H9 (cell line): ENCODE results near the gene DCAF11. TPM values are rescaled to one million over a fixed set of nuclear protein-coding genes. Genes with fewer than 3 reads are reported as not detected.
A peak's percentile ranks its signal among the peaks of the same experiment; 100 is the strongest.

ENCODE experiments used
- DNase-seq: peaks from one replicate; pipeline ENCODE4 v3.0.0-alpha.2; 2017
- H2AFZ ChIP-seq: one replicate; pipeline ENCODE4 v1.6.1; 2013; ENCODE audit warnings: mild to moderate bottlenecking, low read length, control low read depth, moderate library complexity
- H2AK5ac ChIP-seq: 2 replicates; pipeline ENCODE4 v1.6.1; 2013; ENCODE audit warnings: low read length, control low read depth, mixed read lengths; ENCODE audit not compliant: insufficient read length
- H2BK120ac ChIP-seq: one replicate; pipeline ENCODE4 v1.6.1; 2013; ENCODE audit warnings: low read depth, mild to moderate bottlenecking, low read length, control low read depth, inconsistent platforms; ENCODE audit not compliant: poor library complexity, severe bottlenecking
- H2BK12ac ChIP-seq: 2 replicates; pipeline ENCODE4 v1.6.1; 2013; ENCODE audit warnings: low read length, control low read depth, mixed read lengths, low read depth; ENCODE audit not compliant: insufficient read length
- H2BK15ac ChIP-seq: 2 replicates; pipeline ENCODE4 v1.6.1; 2013; ENCODE audit warnings: low read depth, low read length, control low read depth
- H2BK20ac ChIP-seq: one replicate; pipeline ENCODE4 v1.6.1; 2013; ENCODE audit warnings: low read depth, mild to moderate bottlenecking, low read length, control low read depth, inconsistent platforms; ENCODE audit not compliant: poor library complexity, severe bottlenecking
- H2BK5ac ChIP-seq: 2 replicates; pipeline ENCODE4 v1.6.1; 2013; ENCODE audit warnings: low read length, control low read depth, mixed read lengths; ENCODE audit not compliant: insufficient read length
- H3K14ac ChIP-seq: 2 replicates; pipeline ENCODE4 v1.6.1; 2013; ENCODE audit warnings: low read length, control low read depth; ENCODE audit not compliant: insufficient read depth
- H3K18ac ChIP-seq: 2 replicates; pipeline ENCODE4 v1.6.1; 2013; ENCODE audit warnings: low read depth, mild to moderate bottlenecking, mixed read lengths, low read length, control low read depth; ENCODE audit not compliant: insufficient read length
- H3K23ac ChIP-seq: 2 replicates; pipeline ENCODE4 v1.6.1; 2013; ENCODE audit warnings: low read length, control low read depth, mixed read lengths, low read depth; ENCODE audit not compliant: insufficient read length
- H3K23me2 ChIP-seq: 2 replicates; pipeline ENCODE4 v1.6.1; 2013; ENCODE audit warnings: low read depth, mild to moderate bottlenecking, mixed read lengths, low read length, control low read depth; ENCODE audit not compliant: insufficient read length, poor library complexity, severe bottlenecking
- H3K27ac ChIP-seq: 2 replicates; pipeline ENCODE4 v1.5.1; 2013; ENCODE audit warnings: low read length, control low read depth, mixed read lengths, low read depth; ENCODE audit not compliant: insufficient read length
- H3K27me3 ChIP-seq: 2 replicates; pipeline ENCODE4 v1.6.1; 2013; ENCODE audit warnings: low read length, control low read depth, inconsistent platforms; ENCODE audit not compliant: insufficient read depth
- H3K4ac ChIP-seq: 2 replicates; pipeline ENCODE4 v1.6.1; 2013; ENCODE audit warnings: low read depth, mild to moderate bottlenecking, control low read depth, inconsistent platforms, low read length, moderate library complexity
- H3K4me1 ChIP-seq: 2 replicates; pipeline ENCODE4 v1.6.1; 2013; ENCODE audit warnings: low read length, control low read depth, inconsistent platforms; ENCODE audit not compliant: insufficient read depth
- H3K4me2 ChIP-seq: 2 replicates; pipeline ENCODE4 v1.6.1; 2013; ENCODE audit warnings: low read length, control low read depth, mixed read lengths; ENCODE audit not compliant: insufficient read length, insufficient read depth
- H3K56ac ChIP-seq: 2 replicates; pipeline ENCODE4 v1.6.1; 2013; ENCODE audit warnings: low read depth, mild to moderate bottlenecking, mixed read lengths, low read length, control low read depth; ENCODE audit not compliant: insufficient read length
- H3K79me1 ChIP-seq: 2 replicates; pipeline ENCODE4 v1.6.1; 2013; ENCODE audit warnings: low read depth, mild to moderate bottlenecking, moderate library complexity, low read length, control low read depth, inconsistent platforms; ENCODE audit not compliant: insufficient read depth, poor library complexity, severe bottlenecking
- H3K79me2 ChIP-seq: 2 replicates; pipeline ENCODE4 v1.6.1; 2013; ENCODE audit warnings: low read length, control low read depth, inconsistent platforms; ENCODE audit not compliant: insufficient read depth
- H3K9ac ChIP-seq: 2 replicates; pipeline ENCODE4 v1.6.1; 2013; ENCODE audit warnings: low read length, control low read depth, mixed read lengths; ENCODE audit not compliant: insufficient read length; ENCODE audit errors: extremely low read depth
- H3K9me3 ChIP-seq: one replicate; pipeline ENCODE4 v1.6.1; 2013; ENCODE audit warnings: low read depth, low read length, inconsistent platforms; ENCODE audit not compliant: control insufficient read depth
- H3T11ph ChIP-seq: one replicate; pipeline ENCODE4 v1.6.1; 2013; ENCODE audit warnings: mild to moderate bottlenecking, low read length, control low read depth, inconsistent platforms
- H4K20me1 ChIP-seq: one replicate; pipeline ENCODE4 v1.6.1; 2013; ENCODE audit not compliant: control insufficient read depth, insufficient read length, insufficient read depth
- H4K5ac ChIP-seq: 2 replicates; pipeline ENCODE4 v1.6.1; 2013; ENCODE audit warnings: low read depth, mild to moderate bottlenecking, mixed read lengths, low read length, control low read depth; ENCODE audit not compliant: insufficient read length
- H4K8ac ChIP-seq: replicated peaks from 2 replicates; pipeline ENCODE4 v1.6.1; 2013; ENCODE audit warnings: low read length, control low read depth, mixed read lengths, low read depth; ENCODE audit not compliant: insufficient read length
- H4K91ac ChIP-seq: 2 replicates; pipeline ENCODE4 v1.6.1; 2013; ENCODE audit warnings: low read depth, mild to moderate bottlenecking, moderate library complexity, mixed read lengths, low read length, control low read depth; ENCODE audit not compliant: insufficient read length
- H3K27ac Mint-ChIP-seq, 3 experiments: 2 replicates in 2 of 3; 3 replicates in 1 of 3; pipeline ENCODE4 v1.8.0; 2020 to 2021; ENCODE audit warnings: mixed read lengths in 3 of 3, mild to moderate bottlenecking in 1 of 3, moderate library complexity in 1 of 3
- H3K27me3 Mint-ChIP-seq: 2 replicates; pipeline ENCODE4 v1.8.0; 2021; ENCODE audit warnings: low read depth, mild to moderate bottlenecking, moderate library complexity, mixed read lengths
- H3K36me3 Mint-ChIP-seq, 3 experiments: 2 replicates in 2 of 3; 3 replicates in 1 of 3; pipeline ENCODE4 v1.8.0; 2020 to 2021; ENCODE audit warnings: low read depth in 3 of 3, mixed read lengths in 3 of 3; ENCODE audit not compliant: insufficient read depth in 1 of 3
- H3K4me1 Mint-ChIP-seq, 2 experiments: 2 replicates each; pipeline ENCODE4 v1.8.0; 2020; ENCODE audit warnings: mixed read lengths in 2 of 2
- H3K4me3 Mint-ChIP-seq, 2 experiments: 2 replicates in 1 of 2; 3 replicates in 1 of 2; pipeline ENCODE4 v1.8.0; 2020 to 2021; ENCODE audit warnings: mild to moderate bottlenecking in 2 of 2, mixed read lengths in 2 of 2, moderate library complexity in 1 of 2
- H3K9me3 Mint-ChIP-seq, 2 experiments: 2 replicates in 1 of 2; 3 replicates in 1 of 2; pipeline ENCODE4 v1.8.0; 2020; ENCODE audit warnings: mild to moderate bottlenecking in 2 of 2, mixed read lengths in 2 of 2, moderate library complexity in 1 of 2
- WGBS: extraction: QIAGEN DNeasy Blood & Tissue Kit; methylation state at CpG from one replicate; pipeline ENCODE4 v1.1.7; 2013; ENCODE audit warnings: missing lambda C conversion rate, low lambda C conversion rate, mixed read lengths; ENCODE audit not compliant: insufficient read length; ENCODE audit errors: extremely low coverage; 5-methylcytosine and 5-hydroxymethylcytosine counted together
- total RNA-seq: library from RNA; stranded (reverse); gene quantifications from 2 replicates; pipeline ENCODE4 v1.2.1, GENCODE V29; 2021
- TF ChIP-seq, protein P1 (sequence below): fragments of 200-600 bp; sonication (generic); conservative IDR thresholded peaks from 3 replicates; pipeline ENCODE4 v1.8.0; 2021; ENCODE audit warnings: antibody characterized with exemption, mild to moderate bottlenecking

DCAF11 gene
- total RNA-seq, 1 experiment from 2014 or later = 73.4 TPM

DNA sequence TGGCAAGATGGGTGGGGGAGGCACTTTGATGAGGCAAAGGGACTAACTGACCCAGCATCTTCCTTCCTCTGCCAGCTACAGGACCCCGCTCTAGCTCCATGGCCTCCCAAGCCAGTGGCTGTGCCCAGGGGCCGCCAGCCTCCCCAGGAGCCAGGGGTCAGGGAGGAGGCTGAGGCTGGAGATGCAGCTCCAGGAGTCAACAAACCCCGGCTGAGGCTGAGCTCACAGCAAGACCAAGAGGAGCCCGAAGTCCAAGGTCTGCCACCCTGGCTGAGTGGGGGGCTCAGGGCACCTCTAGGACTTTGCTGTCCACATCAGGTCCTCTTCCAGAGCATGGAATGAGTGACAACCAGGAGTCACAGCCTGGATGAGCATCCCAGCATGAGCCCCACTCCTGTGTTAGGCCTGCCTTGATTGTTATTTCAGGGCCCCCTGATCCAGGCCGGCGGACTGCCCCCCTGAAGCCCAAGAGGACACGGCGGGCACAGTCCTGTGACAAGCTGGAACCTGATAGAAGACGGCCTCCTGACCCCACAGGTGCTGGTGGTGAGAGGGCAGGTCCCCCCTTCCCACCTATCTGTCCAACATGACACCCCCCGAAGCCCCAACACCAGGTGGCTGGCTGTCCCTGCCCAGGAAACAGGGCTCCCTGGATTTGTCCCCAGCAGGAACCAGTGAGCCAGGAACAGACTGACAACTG is 45.7 kb upstream of the DCAF11 start:
- Histone ChIP-seq H2BK20ac (no peak overlapping the region), H3K18ac (no peak overlapping the region), H4K91ac (no peak overlapping the region), H2BK15ac (no peak overlapping the region), H2AK5ac (no peak overlapping the region), H3K56ac (no peak overlapping the region), H3K9ac (no peak overlapping the region), H2BK5ac (no peak overlapping the region), H3K4me1 (no peaks in the 10 kb centered on the region), H3K4me2 (no peak overlapping the region), H4K5ac (no peak overlapping the region), H3K27ac (no peak overlapping the region), H2BK12ac (no peak overlapping the region), H3K23ac (no peak overlapping the region), H3K79me1 (no peaks in the 10 kb centered on the region), H3K4ac (no peak overlapping the region), H2BK120ac (no peak overlapping the region), H4K20me1 (no peaks in the 10 kb centered on the region), H3K79me2 (no peaks in the 10 kb centered on the region), H3K9me3 (no peaks in the 10 kb centered on the region), H4K8ac (no peak overlapping the region), H3K27me3 (no peaks in the 10 kb centered on the region), H3K14ac (no peak overlapping the region), H2AFZ (no peak overlapping the region), H3T11ph (no peak overlapping the region), H3K23me2 (no peaks in the 10 kb centered on the region)
- TF ChIP-seq, protein P1, sequence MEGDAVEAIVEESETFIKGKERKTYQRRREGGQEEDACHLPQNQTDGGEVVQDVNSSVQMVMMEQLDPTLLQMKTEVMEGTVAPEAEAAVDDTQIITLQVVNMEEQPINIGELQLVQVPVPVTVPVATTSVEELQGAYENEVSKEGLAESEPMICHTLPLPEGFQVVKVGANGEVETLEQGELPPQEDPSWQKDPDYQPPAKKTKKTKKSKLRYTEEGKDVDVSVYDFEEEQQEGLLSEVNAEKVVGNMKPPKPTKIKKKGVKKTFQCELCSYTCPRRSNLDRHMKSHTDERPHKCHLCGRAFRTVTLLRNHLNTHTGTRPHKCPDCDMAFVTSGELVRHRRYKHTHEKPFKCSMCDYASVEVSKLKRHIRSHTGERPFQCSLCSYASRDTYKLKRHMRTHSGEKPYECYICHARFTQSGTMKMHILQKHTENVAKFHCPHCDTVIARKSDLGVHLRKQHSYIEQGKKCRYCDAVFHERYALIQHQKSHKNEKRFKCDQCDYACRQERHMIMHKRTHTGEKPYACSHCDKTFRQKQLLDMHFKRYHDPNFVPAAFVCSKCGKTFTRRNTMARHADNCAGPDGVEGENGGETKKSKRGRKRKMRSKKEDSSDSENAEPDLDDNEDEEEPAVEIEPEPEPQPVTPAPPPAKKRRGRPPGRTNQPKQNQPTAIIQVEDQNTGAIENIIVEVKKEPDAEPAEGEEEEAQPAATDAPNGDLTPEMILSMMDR = no peak
- DNase-seq = no peak
- peak overlapping the region in 1 of 3 experiments; percentile 85; a peak in 1 of 7 replicates for H3K27ac Mint-ChIP-seq
- H3K36me3 Mint-ChIP-seq = no peaks in the 10 kb centered on the region; a peak in 1 of 7 replicates
- H3K4me1 Mint-ChIP-seq = 0 out of 4 replicates have a peak, but pooled peaks cover 0 to 3% of the 10 kb centered on the region in 2 experiments
- no peaks in the 10 kb centered on the region for H3K9me3 Mint-ChIP-seq
- no peak overlapping the region; a peak in 1 of 5 replicates for H3K4me3 Mint-ChIP-seq
- H3K27me3 Mint-ChIP-seq = no peaks in the 10 kb centered on the region; the same call in none of the 2 replicates
- no CpG with 5 or more reads among the region's 10 CpGs for WGBS
